KMS-11 (cell line): ENCODE measurements around the gene KLHL42.

Source experiments
- H2AFZ ChIP-seq: fragments of 200-600 bp; sonication (generic); 2 replicates; pipeline ENCODE4 v1.6.1; 2016; ENCODE audit warnings: antibody characterized with exemption, mixed run types, low read depth
- H3K27ac ChIP-seq: fragments of 200-600 bp; sonication (generic); 2 replicates; pipeline ENCODE4 v1.6.1; 2016; ENCODE audit warnings: mild to moderate bottlenecking, mixed run types
- H3K27me3 ChIP-seq: fragments of 200-600 bp; sonication (generic); 2 replicates; pipeline ENCODE4 v1.6.1; 2017; ENCODE audit warnings: mild to moderate bottlenecking, low read depth, mixed run types, moderate library complexity; ENCODE audit not compliant: insufficient read depth
- H3K36me3 ChIP-seq: fragments of 200-600 bp; sonication (generic); 2 replicates; pipeline ENCODE4 v1.6.1; 2017; ENCODE audit warnings: mild to moderate bottlenecking, mixed run types; ENCODE audit not compliant: insufficient read depth
- H3K4me1 ChIP-seq: fragments of 200-600 bp; sonication (generic); 2 replicates; pipeline ENCODE4 v1.6.1; 2016; ENCODE audit warnings: mild to moderate bottlenecking, low read depth, mixed run types; ENCODE audit not compliant: poor library complexity, severe bottlenecking
- H3K4me2 ChIP-seq: fragments of 200-600 bp; sonication (generic); 2 replicates; pipeline ENCODE4 v1.7.0; 2016; ENCODE audit warnings: mild to moderate bottlenecking, mixed run types
- H3K4me3 ChIP-seq: fragments of 200-600 bp; sonication (generic); IDR thresholded peaks from 2 replicates; pipeline ENCODE4 v1.6.1; 2017; ENCODE audit warnings: low read depth, low read length, mixed read lengths; ENCODE audit not compliant: insufficient read depth
- H3K79me2 ChIP-seq: fragments of 200-600 bp; sonication (generic); 2 replicates; pipeline ENCODE4 v1.6.1; 2016; ENCODE audit warnings: low read depth, mixed run types; ENCODE audit not compliant: insufficient read depth
- H3K9ac ChIP-seq: fragments of 200-600 bp; sonication (generic); 2 replicates; pipeline ENCODE4 v1.6.1; 2016; ENCODE audit warnings: mild to moderate bottlenecking, mixed run types
- H4K20me1 ChIP-seq: fragments of 200-600 bp; sonication (generic); 2 replicates; pipeline ENCODE4 v1.6.1; 2016; ENCODE audit warnings: mild to moderate bottlenecking, mixed run types; ENCODE audit not compliant: insufficient read depth
- CTCF ChIP-seq: fragments of 200-600 bp; sonication (generic); conservative IDR thresholded peaks from 2 replicates; pipeline ENCODE4 v1.6.1; 2017; ENCODE audit warnings: low read depth, mild to moderate bottlenecking, antibody characterized with exemption, low read length, moderate library complexity, mixed read lengths

Gene KLHL42

GRCh38 chr12:27802511-27802910, 22.5 kb downstream of the KLHL42 start:
- Histone ChIP-seq H2AFZ (no peak overlapping the region), H3K79me2 (no peaks in the 10 kb centered on the region), H3K27ac (no peak overlapping the region), H3K4me1 (no peaks in the 10 kb centered on the region), H3K27me3 (no peaks in the 10 kb centered on the region), H3K4me2 (no peak overlapping the region), H3K4me3 (no peak overlapping the region), H4K20me1 (no peaks in the 10 kb centered on the region), H3K9ac (no peak overlapping the region), H3K36me3 (no peaks in the 10 kb centered on the region)
- TF ChIP-seq CTCF: no peak

DNA sequence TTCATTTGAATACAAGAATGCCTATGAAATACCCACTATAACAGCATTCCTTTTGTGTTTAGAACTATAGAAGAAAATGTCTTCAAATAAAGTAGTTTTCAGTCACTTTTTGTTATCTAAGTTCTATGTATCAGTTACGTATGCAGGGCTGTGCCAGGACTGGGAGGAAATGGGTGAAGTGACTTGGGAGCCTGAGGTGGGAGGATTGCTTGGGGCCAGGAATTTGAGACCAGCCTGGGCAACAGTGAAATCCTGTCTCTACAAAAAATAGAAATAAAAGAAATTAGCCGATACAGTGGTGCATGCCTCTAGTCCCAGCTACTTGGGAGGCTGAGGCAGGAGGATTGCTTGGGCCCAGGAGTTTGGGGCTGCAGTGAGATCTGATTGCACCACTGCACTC, 22.9 kb downstream of the KLHL42 start:
- Histone ChIP-seq H3K79me2 (no peaks in the 10 kb centered on the region), H2AFZ (no peak overlapping the region), H3K27ac (no peak overlapping the region), H3K4me2 (no peak overlapping the region), H3K4me1 (no peaks in the 10 kb centered on the region), H3K27me3 (no peaks in the 10 kb centered on the region), H3K9ac (no peak overlapping the region), H3K4me3 (no peak overlapping the region), H4K20me1 (no peaks in the 10 kb centered on the region), H3K36me3 (no peaks in the 10 kb centered on the region)
- no peak for TF ChIP-seq CTCF

- no peaks in the 10 kb centered on the region for H4K20me1 ChIP-seq
- H3K9ac ChIP-seq: no peak overlapping the region
- no peak overlapping the region for H2AFZ ChIP-seq
- no peak overlapping the region for H3K4me3 ChIP-seq
- H3K4me2 ChIP-seq: no peak overlapping the region
- H3K27ac ChIP-seq: no peak overlapping the region
- no peaks in the 10 kb centered on the region for H3K27me3 ChIP-seq
- H3K79me2 ChIP-seq: no peaks in the 10 kb centered on the region
- no peak for TF ChIP-seq CTCF
- no peaks in the 10 kb centered on the region for H3K36me3 ChIP-seq
- H3K4me1 ChIP-seq: no peaks in the 10 kb centered on the region
These were observed 25.2 kb downstream of the KLHL42 start for GRCh38 chr12:27805238-27805637.

GRCh38 chr12:27806259-27806658, 26.2 kb downstream of the KLHL42 start:
- H3K36me3 ChIP-seq: no peaks in the 10 kb centered on the region
- no peaks in the 10 kb centered on the region for H4K20me1 ChIP-seq
- H3K79me2 ChIP-seq: no peaks in the 10 kb centered on the region
- H3K4me2 ChIP-seq: no peak overlapping the region
- no peak overlapping the region for H2AFZ ChIP-seq
- no peak overlapping the region for H3K9ac ChIP-seq
- H3K27ac ChIP-seq: no peak overlapping the region
- H3K4me3 ChIP-seq: no peak overlapping the region
- H3K4me1 ChIP-seq: no peaks in the 10 kb centered on the region
- H3K27me3 ChIP-seq: no peaks in the 10 kb centered on the region
- TF ChIP-seq CTCF: no peak
